HFFc6 (cell line): Measurements from ENCODE around the gene WASF3. TPM values are rescaled to one million over a fixed set of nuclear protein-coding genes. Genes with fewer than 3 reads are reported as not detected.

Experiments
- DNase-seq: peaks from one replicate; pipeline ENCODE4 v3.0.0-alpha.2; 2018
- H3K27ac Mint-ChIP-seq: 2 replicates; pipeline ENCODE4 v1.8.0; 2020; ENCODE audit warnings: mild to moderate bottlenecking, mixed read lengths
- H3K27me3 Mint-ChIP-seq: 2 replicates; pipeline ENCODE4 v1.8.0; 2021; ENCODE audit warnings: mild to moderate bottlenecking, moderate library complexity, mixed read lengths; ENCODE audit not compliant: insufficient read depth
- H3K36me3 Mint-ChIP-seq: 2 replicates; pipeline ENCODE4 v1.8.0; 2021; ENCODE audit warnings: low read depth, mixed read lengths
- H3K4me1 Mint-ChIP-seq: 2 replicates; pipeline ENCODE4 v1.8.0; 2020; ENCODE audit warnings: low read depth, mixed read lengths
- H3K4me3 Mint-ChIP-seq: 2 replicates; pipeline ENCODE4 v1.8.0; 2020; ENCODE audit warnings: mild to moderate bottlenecking, moderate library complexity, mixed read lengths
- H3K9me3 Mint-ChIP-seq: 2 replicates; pipeline ENCODE4 v1.8.0; 2020; ENCODE audit warnings: mild to moderate bottlenecking, mixed read lengths
- total RNA-seq, 6 experiments: library from RNA; stranded (reverse); fragmentation: NEBNext Ultra II Directional; extraction: Animal tissue kit (Norgen Biotek cat#: 25700); gene quantifications; 2 replicates in 1 of 6; 3 replicates in 5 of 6; pipeline ENCODE4 v1.2.3, GENCODE V29; 2021
- TF ChIP-seq, protein P1 (sequence below): fragments of 200-600 bp; sonication (generic); IDR thresholded peaks from 2 replicates; pipeline ENCODE4 v1.5.0; 2021; ENCODE audit warnings: antibody characterized with exemption, mild to moderate bottlenecking

Gene WASF3
- total RNA-seq, 6 experiments from 2014 or later: 26.4 to 32.9 (median 28.2) TPM

GRCh38 chr13:26596458-26596857, 39.0 kb downstream of the WASF3 start:
- no peak for DNase-seq
- Mint-ChIP-seq H3K27me3 (no peaks in the 10 kb centered on the region), H3K4me3 (no peak overlapping the region), H3K36me3 (peaks cover 19% of the 10 kb centered on the region), H3K4me1 (peaks cover 73% of the 10 kb centered on the region), H3K9me3 (peaks cover 7% of the 10 kb centered on the region; the same call in 1 of the 2 replicates), H3K27ac (peak overlapping the region; percentile 10; the same call in 1 of the 2 replicates)
- TF ChIP-seq, protein P1, sequence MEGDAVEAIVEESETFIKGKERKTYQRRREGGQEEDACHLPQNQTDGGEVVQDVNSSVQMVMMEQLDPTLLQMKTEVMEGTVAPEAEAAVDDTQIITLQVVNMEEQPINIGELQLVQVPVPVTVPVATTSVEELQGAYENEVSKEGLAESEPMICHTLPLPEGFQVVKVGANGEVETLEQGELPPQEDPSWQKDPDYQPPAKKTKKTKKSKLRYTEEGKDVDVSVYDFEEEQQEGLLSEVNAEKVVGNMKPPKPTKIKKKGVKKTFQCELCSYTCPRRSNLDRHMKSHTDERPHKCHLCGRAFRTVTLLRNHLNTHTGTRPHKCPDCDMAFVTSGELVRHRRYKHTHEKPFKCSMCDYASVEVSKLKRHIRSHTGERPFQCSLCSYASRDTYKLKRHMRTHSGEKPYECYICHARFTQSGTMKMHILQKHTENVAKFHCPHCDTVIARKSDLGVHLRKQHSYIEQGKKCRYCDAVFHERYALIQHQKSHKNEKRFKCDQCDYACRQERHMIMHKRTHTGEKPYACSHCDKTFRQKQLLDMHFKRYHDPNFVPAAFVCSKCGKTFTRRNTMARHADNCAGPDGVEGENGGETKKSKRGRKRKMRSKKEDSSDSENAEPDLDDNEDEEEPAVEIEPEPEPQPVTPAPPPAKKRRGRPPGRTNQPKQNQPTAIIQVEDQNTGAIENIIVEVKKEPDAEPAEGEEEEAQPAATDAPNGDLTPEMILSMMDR: no peak

DNA sequence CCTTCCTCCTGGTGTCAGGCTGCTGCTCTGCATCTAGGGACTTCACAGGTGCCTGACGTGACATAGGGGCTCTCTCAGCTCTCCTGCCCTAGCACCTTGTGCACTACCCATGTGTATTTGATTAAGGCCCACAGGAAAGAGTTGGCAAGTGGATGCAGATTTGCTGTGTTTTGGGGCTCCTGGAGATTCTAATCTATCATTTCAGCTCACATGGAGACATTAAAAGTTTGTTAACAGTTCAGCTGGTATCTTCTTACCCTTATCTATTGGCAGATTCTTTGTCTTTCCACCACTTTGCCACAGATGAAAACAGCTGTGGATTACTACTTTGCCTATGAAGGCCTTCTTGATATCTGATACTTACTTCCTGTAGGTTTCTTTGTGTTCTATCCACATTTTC, 41.9 kb downstream of the WASF3 start:
- TF ChIP-seq, protein P1: no peak
- Mint-ChIP-seq H3K27me3 (no peaks in the 10 kb centered on the region), H3K9me3 (peaks cover 7% of the 10 kb centered on the region; the same call in 1 of the 2 replicates), H3K27ac (peak overlapping the region; percentile 10; the same call in 1 of the 2 replicates), H3K36me3 (peaks cover 19% of the 10 kb centered on the region), H3K4me1 (peaks cover 79% of the 10 kb centered on the region), H3K4me3 (no peak overlapping the region)
- no peak for DNase-seq

DNA sequence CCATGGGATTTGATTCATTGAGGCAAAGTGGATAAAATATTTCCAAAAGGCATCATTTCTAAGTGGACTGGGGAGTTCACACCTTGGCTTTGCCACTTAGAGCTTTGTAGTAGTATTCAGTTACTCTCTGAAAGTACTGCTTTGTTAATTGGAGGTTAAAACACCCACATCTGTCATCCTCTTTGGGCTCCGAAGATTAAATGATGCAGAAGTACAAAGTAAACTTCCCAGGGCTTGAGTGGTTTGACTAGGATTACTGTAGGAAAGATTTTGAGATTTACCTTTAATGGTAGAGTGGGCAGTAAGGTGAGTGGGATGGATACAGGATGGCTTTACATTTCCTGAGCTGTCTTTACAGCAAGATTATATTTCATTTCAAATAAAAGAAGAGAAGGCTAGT, 42.4 kb downstream of the WASF3 start:
- peaks cover 79% of the 10 kb centered on the region for H3K4me1 Mint-ChIP-seq
- peaks cover 19% of the 10 kb centered on the region for H3K36me3 Mint-ChIP-seq
- H3K27me3 Mint-ChIP-seq: no peaks in the 10 kb centered on the region
- H3K4me3 Mint-ChIP-seq: peak overlapping the region; percentile 11; the same call in 1 of the 2 replicates
- TF ChIP-seq, protein P1: no peak
- peaks cover 7% of the 10 kb centered on the region; the same call in 1 of the 2 replicates for H3K9me3 Mint-ChIP-seq
- no peak for DNase-seq
- H3K27ac Mint-ChIP-seq: peak overlapping the region; percentile 10; the same call in 1 of the 2 replicates

GRCh38 chr13:26600343-26600742, 42.9 kb downstream of the WASF3 start:
- H3K4me3 Mint-ChIP-seq: peak overlapping the region; percentile 36; the same call in 1 of the 2 replicates
- DNase-seq: peak; percentile 17
- H3K9me3 Mint-ChIP-seq: peaks cover 7% of the 10 kb centered on the region; the same call in 1 of the 2 replicates
- peaks cover 83% of the 10 kb centered on the region for H3K4me1 Mint-ChIP-seq
- no peaks in the 10 kb centered on the region for H3K27me3 Mint-ChIP-seq
- peaks cover 19% of the 10 kb centered on the region for H3K36me3 Mint-ChIP-seq
- peak overlapping the region; percentile 55 for H3K27ac Mint-ChIP-seq
- TF ChIP-seq, protein P1: no peak

GRCh38 chr13:26601669-26602068, 44.2 kb downstream of the WASF3 start:
- Mint-ChIP-seq H3K4me3 (peak overlapping the region; percentile 44), H3K36me3 (peaks cover 13% of the 10 kb centered on the region), H3K4me1 (peaks cover 73% of the 10 kb centered on the region), H3K9me3 (peaks cover 2% of the 10 kb centered on the region; the same call in 1 of the 2 replicates), H3K27me3 (no peaks in the 10 kb centered on the region), H3K27ac (peak overlapping the region; percentile 47)
- peak; percentile 76 for DNase-seq
- TF ChIP-seq, protein P1: peak; percentile 61
